Breast epithelium (tissue), 4 donors: Measurements from ENCODE around the gene TRIO. TPM values are rescaled to one million over a fixed set of nuclear protein-coding genes. Genes with fewer than 3 reads are reported as not detected.
A peak's percentile ranks its signal among the peaks of the same experiment; 100 is the strongest.

ENCODE experiments used
- DNase-seq, 2 donors: peaks; one replicate each; pipeline ENCODE4 v3.0.0-alpha.2; 2019; ENCODE audit warnings: low spot score in 2 of 2
- H3K27ac ChIP-seq, 2 donors: fragments of 200-600 bp; sonication (generic) in 1 of 2; one replicate each; pipeline ENCODE4 v1.5.1; 2016 to 2019; ENCODE audit warnings: mild to moderate bottlenecking in 1 of 2
- H3K27me3 ChIP-seq, 2 donors: fragments of 200-600 bp; sonication (generic) in 1 of 2; one replicate each; pipeline versions ENCODE4 v1.5.1 to v1.6.0; 2017 to 2019; ENCODE audit warnings: control low read depth in 1 of 2, mild to moderate bottlenecking in 1 of 2
- H3K36me3 ChIP-seq: fragments of 200-600 bp; one replicate; pipeline ENCODE4 v1.5.1; 2019
- H3K4me1 ChIP-seq, 2 donors: fragments of 200-600 bp; sonication (generic); one replicate each; pipeline ENCODE4 v1.5.1; 2016 to 2019; ENCODE audit warnings: control low read depth in 1 of 2
- H3K4me3 ChIP-seq, 3 donors: fragments of 200-600 bp; sonication (generic); 1 replicate in 2 of 3; 2 replicates in 1 of 3; pipeline ENCODE4 v1.5.1; 2016 to 2019; ENCODE audit warnings: mild to moderate bottlenecking in 3 of 3, moderate library complexity in 2 of 3
- H3K9me3 ChIP-seq, 2 donors: fragments of 200-600 bp; sonication (generic) in 1 of 2; one replicate each; pipeline ENCODE4 v1.5.1; 2016 to 2019; ENCODE audit warnings: control low read depth in 1 of 2
- CTCF ChIP-seq, 3 donors: fragments of 450-650 bp; IDR thresholded peaks; one replicate each; pipeline ENCODE4 v1.5.1; 2016 to 2017; ENCODE audit warnings: antibody characterized with exemption in 3 of 3, mild to moderate bottlenecking in 3 of 3, moderate library complexity in 3 of 3
- POLR2A ChIP-seq: fragments of 450-650 bp; IDR thresholded peaks from one replicate; pipeline ENCODE4 v1.6.1; 2016; ENCODE audit warnings: antibody characterized with exemption, mild to moderate bottlenecking, moderate library complexity
- POLR2AphosphoS5 ChIP-seq, 3 donors: sonication (generic); formaldehyde crosslinking; IDR thresholded peaks; one replicate each; pipeline ENCODE4 v1.6.1; 2017; ENCODE audit warnings: antibody characterized with exemption in 3 of 3
- intact Hi-C: fragments of 100-400 bp; cut with DNase I; formaldehyde crosslinking; loops from one replicate; pipeline ENCODE4 v1.15.1; 2023; ENCODE audit warnings: low total_unique reads
- total RNA-seq, 3 donors: library from RNA; depleted of rRNA; stranded (reverse); fragments of >200 nt; gene quantifications; one replicate each; pipeline ENCODE4 v1.1.0, GENCODE V29; 2016

The TRIO gene
- total RNA-seq, 3 donors from 2014 or later, result 191 to 209 (median 193) TPM

- H3K36me3 ChIP-seq, result no peaks in the 10 kb centered on the region
- intact Hi-C loops, result no loop called here
- no peak overlapping the region for H3K4me3 ChIP-seq
- no peak for DNase-seq
- no peak for TF ChIP-seq CTCF (IDR thresholded peaks at IDR 0.05)
- TF ChIP-seq POLR2AphosphoS5 (IDR thresholded peaks at IDR 0.05), result no peak
- no peak for TF ChIP-seq POLR2A
- no peaks in the 10 kb centered on the region for H3K27me3 ChIP-seq
- peak overlapping the region in 1 of 2 donors; percentile 21 for H3K27ac ChIP-seq
- no peaks in the 10 kb centered on the region for H3K9me3 ChIP-seq
- peaks cover 5 to 7% of the 10 kb centered on the region in 2 donors for H3K4me1 ChIP-seq
Measured at GRCh38 chr5:14189680-14190079, 46.5 kb downstream of the TRIO start.

- intact Hi-C loops, result no loop called here
- no peak overlapping the region for H3K4me3 ChIP-seq
- no peaks in the 10 kb centered on the region for H3K36me3 ChIP-seq
- no peaks in the 10 kb centered on the region for H3K27me3 ChIP-seq
- no peak for DNase-seq
- no peaks in the 10 kb centered on the region for H3K4me1 ChIP-seq
- no peaks in the 10 kb centered on the region for H3K9me3 ChIP-seq
- no peak for TF ChIP-seq POLR2A
- H3K27ac ChIP-seq, result peak overlapping the region in 1 of 2 donors; percentile 30
Measured at GRCh38 chr5:14190194-14191164, 47.3 kb downstream of the TRIO start.

GRCh38 chr5:14191325-14191724 is 48.2 kb downstream of the TRIO start:
- Histone ChIP-seq H3K27ac (no peak overlapping the region), H3K27me3 (no peaks in the 10 kb centered on the region), H3K4me1 (no peaks in the 10 kb centered on the region), H3K36me3 (no peaks in the 10 kb centered on the region), H3K9me3 (no peaks in the 10 kb centered on the region), H3K4me3 (no peak overlapping the region)
- intact Hi-C loops, result no loop called here
- TF ChIP-seq POLR2AphosphoS5 (IDR thresholded peaks at IDR 0.05), result no peak
- no peak for TF ChIP-seq CTCF (IDR thresholded peaks at IDR 0.05)
- no peak for TF ChIP-seq POLR2A
- DNase-seq, result no peak

GRCh38 chr5:14193496-14193895 is 50.4 kb downstream of the TRIO start:
- Histone ChIP-seq H3K36me3 (no peaks in the 10 kb centered on the region), H3K27ac (no peak overlapping the region), H3K9me3 (no peaks in the 10 kb centered on the region), H3K4me3 (no peak overlapping the region), H3K27me3 (no peaks in the 10 kb centered on the region), H3K4me1 (no peaks in the 10 kb centered on the region)
- intact Hi-C loops, result no loop called here
- no peak for DNase-seq
- TF ChIP-seq POLR2AphosphoS5 (IDR thresholded peaks at IDR 0.05), result no peak
- TF ChIP-seq POLR2A, result no peak
- TF ChIP-seq CTCF (IDR thresholded peaks at IDR 0.05), result no peak

- intact Hi-C loops, result no loop called here
- TF ChIP-seq POLR2AphosphoS5 (IDR thresholded peaks at IDR 0.05) (no peak), POLR2A (no peak), CTCF (IDR thresholded peaks at IDR 0.05) (no peak)
- no peak for DNase-seq
- H3K4me1 ChIP-seq, result no peaks in the 10 kb centered on the region
- no peak overlapping the region for H3K27ac ChIP-seq
- no peaks in the 10 kb centered on the region for H3K36me3 ChIP-seq
- no peaks in the 10 kb centered on the region for H3K9me3 ChIP-seq
- no peaks in the 10 kb centered on the region for H3K27me3 ChIP-seq
- no peak overlapping the region for H3K4me3 ChIP-seq
Measured at GRCh38 chr5:14195588-14195987, 52.4 kb downstream of the TRIO start.
